ENCODE results near the gene PSAT1.

Gene PSAT1

GRCh38 chr9:78306222-78307076, 9.5 kb downstream of the PSAT1 start:
- Histone ChIP-seq H4K8ac (ENCODE audit: low read depth, low read length) (no peak overlapping the region), H2BK120ac (ENCODE audit: insufficient read depth, low read length, poor library complexity) (no peak overlapping the region), H4K12ac (ENCODE audit: low read depth, low read length) (no peak overlapping the region), H3K4me3 (ENCODE audit: low read depth, low read length) (no peak overlapping the region), H3K4me2 (ENCODE audit: low read length) (no peak overlapping the region), H2BK5ac (ENCODE audit: low read depth, low read length, poor library complexity) (no peak overlapping the region), H4K91ac (ENCODE audit: low read depth, low read length) (no peak overlapping the region), H3K9me3 (ENCODE audit: insufficient read depth, low read depth, low read length) (no peaks in the 10 kb centered on the region), H3K9ac (ENCODE audit: low read length) (no peak overlapping the region), H3K4me1 (ENCODE audit: control insufficient read depth in 1 of 2, insufficient read depth in 2 of 2, low read length in 2 of 2) (no peaks in the 10 kb centered on the region), H3K27me3 (ENCODE audit: insufficient read depth, low read length) (no peaks in the 10 kb centered on the region), H3K36me3 (ENCODE audit: control insufficient read depth in 1 of 2, insufficient read depth in 2 of 2, low read length in 2 of 2) (peaks cover 15 to 30% of the 10 kb centered on the region in 2 experiments), H2AFZ (ENCODE audit: insufficient read depth, low read length, poor library complexity) (no peak overlapping the region), H3K27ac (ENCODE audit: low read depth, low read length) (no peak overlapping the region), H3K23ac (ENCODE audit: low read length) (no peak overlapping the region), H2BK12ac (ENCODE audit: low read length) (no peak overlapping the region), H3K79me2 (ENCODE audit: control insufficient read depth, insufficient read depth, low read length, poor library complexity) (no peaks in the 10 kb centered on the region), H3K4ac (ENCODE audit: low read depth, low read length) (no peak overlapping the region), H3K14ac (ENCODE audit: low read length) (no peak overlapping the region), H2AK5ac (ENCODE audit: low read length) (no peak overlapping the region), H3K79me1 (ENCODE audit: low read length) (no peaks in the 10 kb centered on the region), H3K18ac (ENCODE audit: low read length) (no peak overlapping the region)
- WGBS (ENCODE audit: extremely low coverage, insufficient coverage, insufficient read length), result no CpG with 5 or more reads among the region's 16 CpGs
- no peak for DNase-seq

GRCh38 chr9:78307360-78307759, 10.4 kb downstream of the PSAT1 start:
- no peak for DNase-seq
- H3K36me3 ChIP-seq (ENCODE audit: control insufficient read depth in 1 of 2, insufficient read depth in 2 of 2, low read length in 2 of 2), result peaks cover 15 to 30% of the 10 kb centered on the region in 2 experiments
- H3K79me1 ChIP-seq (ENCODE audit: low read length), result no peaks in the 10 kb centered on the region
- no peaks in the 10 kb centered on the region for H3K79me2 ChIP-seq (ENCODE audit: control insufficient read depth, insufficient read depth, low read length, poor library complexity)
- no peak overlapping the region for H3K23ac ChIP-seq (ENCODE audit: low read length)
- H2AFZ ChIP-seq (ENCODE audit: insufficient read depth, low read length, poor library complexity), result no peak overlapping the region
- H2AK5ac ChIP-seq (ENCODE audit: low read length), result no peak overlapping the region
- no peak overlapping the region for H4K12ac ChIP-seq (ENCODE audit: low read depth, low read length)
- H2BK5ac ChIP-seq (ENCODE audit: low read depth, low read length, poor library complexity), result no peak overlapping the region
- no peak overlapping the region for H4K8ac ChIP-seq (ENCODE audit: low read depth, low read length)
- no peak overlapping the region for H3K9ac ChIP-seq (ENCODE audit: low read length)
- H4K91ac ChIP-seq (ENCODE audit: low read depth, low read length), result no peak overlapping the region
- no peak overlapping the region for H3K27ac ChIP-seq (ENCODE audit: low read depth, low read length)
- no peak overlapping the region for H3K18ac ChIP-seq (ENCODE audit: low read length)
- no peak overlapping the region for H3K14ac ChIP-seq (ENCODE audit: low read length)
- H3K4me1 ChIP-seq (ENCODE audit: control insufficient read depth in 1 of 2, insufficient read depth in 2 of 2, low read length in 2 of 2), result no peaks in the 10 kb centered on the region
- no peak overlapping the region for H3K4me3 ChIP-seq (ENCODE audit: low read depth, low read length)
- no peak overlapping the region for H3K4ac ChIP-seq (ENCODE audit: low read depth, low read length)
- WGBS (ENCODE audit: extremely low coverage, insufficient coverage, insufficient read length), result no CpG with 5 or more reads among the region's 2 CpGs
- H3K9me3 ChIP-seq (ENCODE audit: insufficient read depth, low read depth, low read length), result no peaks in the 10 kb centered on the region
- no peaks in the 10 kb centered on the region for H3K27me3 ChIP-seq (ENCODE audit: insufficient read depth, low read length)
- H2BK120ac ChIP-seq (ENCODE audit: insufficient read depth, low read length, poor library complexity), result no peak overlapping the region
- H3K4me2 ChIP-seq (ENCODE audit: low read length), result no peak overlapping the region
- no peak overlapping the region for H2BK12ac ChIP-seq (ENCODE audit: low read length)

GRCh38 chr9:78309066-78309465, 12.1 kb downstream of the PSAT1 start:
- Histone ChIP-seq H3K4ac (ENCODE audit: low read depth, low read length) (no peak overlapping the region), H4K12ac (ENCODE audit: low read depth, low read length) (no peak overlapping the region), H2BK120ac (ENCODE audit: insufficient read depth, low read length, poor library complexity) (no peak overlapping the region), H3K27me3 (ENCODE audit: insufficient read depth, low read length) (no peaks in the 10 kb centered on the region), H2BK12ac (ENCODE audit: low read length) (no peak overlapping the region), H3K23ac (ENCODE audit: low read length) (no peak overlapping the region), H3K4me2 (ENCODE audit: low read length) (no peak overlapping the region), H2AFZ (ENCODE audit: insufficient read depth, low read length, poor library complexity) (no peak overlapping the region), H3K9ac (ENCODE audit: low read length) (no peak overlapping the region), H2AK5ac (ENCODE audit: low read length) (no peak overlapping the region), H2BK5ac (ENCODE audit: low read depth, low read length, poor library complexity) (no peak overlapping the region), H3K27ac (ENCODE audit: low read depth, low read length) (no peak overlapping the region), H3K36me3 (ENCODE audit: control insufficient read depth in 1 of 2, insufficient read depth in 2 of 2, low read length in 2 of 2) (peaks cover 15 to 30% of the 10 kb centered on the region in 2 experiments), H3K4me3 (ENCODE audit: low read depth, low read length) (no peak overlapping the region), H3K9me3 (ENCODE audit: insufficient read depth, low read depth, low read length) (no peaks in the 10 kb centered on the region), H3K18ac (ENCODE audit: low read length) (no peak overlapping the region), H4K91ac (ENCODE audit: low read depth, low read length) (no peak overlapping the region), H3K79me1 (ENCODE audit: low read length) (no peaks in the 10 kb centered on the region), H4K8ac (ENCODE audit: low read depth, low read length) (no peak overlapping the region), H3K4me1 (ENCODE audit: control insufficient read depth in 1 of 2, insufficient read depth in 2 of 2, low read length in 2 of 2) (no peaks in the 10 kb centered on the region), H3K79me2 (ENCODE audit: control insufficient read depth, insufficient read depth, low read length, poor library complexity) (no peaks in the 10 kb centered on the region), H3K14ac (ENCODE audit: low read length) (no peak overlapping the region)
- no peak for DNase-seq
- WGBS (ENCODE audit: extremely low coverage, insufficient coverage, insufficient read length), result no CpG with 5 or more reads among the region's 6 CpGs

GRCh38 chr9:78311075-78311474, 14.2 kb downstream of the PSAT1 start:
- Histone ChIP-seq H4K91ac (ENCODE audit: low read depth, low read length) (no peak overlapping the region), H4K8ac (ENCODE audit: low read depth, low read length) (no peak overlapping the region), H3K27me3 (ENCODE audit: insufficient read depth, low read length) (no peaks in the 10 kb centered on the region), H3K18ac (ENCODE audit: low read length) (no peak overlapping the region), H3K4me1 (ENCODE audit: control insufficient read depth in 1 of 2, insufficient read depth in 2 of 2, low read length in 2 of 2) (peaks cover 3 to 7% of the 10 kb centered on the region in 2 experiments), H3K79me1 (ENCODE audit: low read length) (no peaks in the 10 kb centered on the region), H3K4ac (ENCODE audit: low read depth, low read length) (no peak overlapping the region), H4K12ac (ENCODE audit: low read depth, low read length) (no peak overlapping the region), H2BK12ac (ENCODE audit: low read length) (no peak overlapping the region), H3K9me3 (ENCODE audit: insufficient read depth, low read depth, low read length) (no peaks in the 10 kb centered on the region), H3K4me2 (ENCODE audit: low read length) (no peak overlapping the region), H2AK5ac (ENCODE audit: low read length) (no peak overlapping the region), H3K36me3 (ENCODE audit: control insufficient read depth in 1 of 2, insufficient read depth in 2 of 2, low read length in 2 of 2) (peaks cover 13 to 22% of the 10 kb centered on the region in 2 experiments), H3K14ac (ENCODE audit: low read length) (no peak overlapping the region), H3K23ac (ENCODE audit: low read length) (no peak overlapping the region), H2BK120ac (ENCODE audit: insufficient read depth, low read length, poor library complexity) (no peak overlapping the region), H3K79me2 (ENCODE audit: control insufficient read depth, insufficient read depth, low read length, poor library complexity) (no peaks in the 10 kb centered on the region), H3K9ac (ENCODE audit: low read length) (no peak overlapping the region), H2BK5ac (ENCODE audit: low read depth, low read length, poor library complexity) (no peak overlapping the region), H3K4me3 (ENCODE audit: low read depth, low read length) (no peak overlapping the region), H2AFZ (ENCODE audit: insufficient read depth, low read length, poor library complexity) (no peak overlapping the region), H3K27ac (ENCODE audit: low read depth, low read length) (no peak overlapping the region)
- no peak for DNase-seq
- no CpG with 5 or more reads among the region's 5 CpGs for WGBS (ENCODE audit: extremely low coverage, insufficient coverage, insufficient read length)
